HCT116 (cell line): Measurements from ENCODE around the gene EHBP1. TPM values are rescaled to one million over a fixed set of nuclear protein-coding genes. Genes with fewer than 3 reads are reported as not detected.

Source experiments
- ATAC-seq: fragments of 200-7000 bp; cut with Tn5 transposase; 2 replicates; pipeline ENCODE4 v1.9.1; 2020; ENCODE audit warnings: mild to moderate bottlenecking, moderate library complexity
- BruUV-seq: library from RNA; stranded (reverse); fragments of 400-500 nt; replicated peaks from 2 replicates; lab custom pipeline; 2021; lab: Mats Ljungman, UMichigan
- CTCF ChIA-PET: fragments of 300-600 bp; sonication (Branson Sonifier 250); formaldehyde crosslinking; loops from one replicate; lab custom pipeline; 2021; ENCODE audit warnings: antibody characterized with exemption; lab: Charles Lee
- POLR2A ChIA-PET: fragments of 300-600, 350-600 bp; sonication (Branson Sonifier 250); formaldehyde crosslinking; loops from one replicate; lab custom pipeline; 2021; ENCODE audit warnings: antibody characterized with exemption; lab: Charles Lee
- RAD21 ChIA-PET, 2 experiments: fragments of 300-600 bp; sonication (Branson Sonifier 250); formaldehyde crosslinking; loops; one replicate each; lab custom pipeline; 2023; ENCODE audit warnings: low total read pairs in 2 of 2; ENCODE audit not compliant: uncharacterized antibody in 2 of 2, unreplicated experiment in 2 of 2, low non-redundant PET in 1 of 2; lab: Charles Lee
- DNase-seq: peaks from one replicate; pipeline ENCODE4 v3.0.0-alpha.2; 2010; ENCODE audit warnings: low read depth, low spot score
- H2AFZ ChIP-seq: fragments of 200-600 bp; shearing (Covaris generic), sonication (generic); 2 replicates; pipeline ENCODE4 v1.6.1; 2017; ENCODE audit warnings: low read depth, mixed run types, mixed read lengths, antibody characterized with exemption, low read length; ENCODE audit not compliant: poor library complexity, severe bottlenecking
- H3K27ac ChIP-seq: 2 replicates; pipeline ENCODE4 v1.5.1; 2012; ENCODE audit warnings: low read depth, low read length
- H3K27me3 ChIP-seq: fragments of 200-600 bp; sonication (generic); 2 replicates; pipeline ENCODE4 v1.6.1; 2016; ENCODE audit warnings: mixed run types, low read length, mixed read lengths; ENCODE audit not compliant: insufficient read depth
- H3K36me3 ChIP-seq, 2 experiments: fragments of 200-500 bp in 1 of 2; fragments of 200-600 bp in 1 of 2; sonication (Bioruptor generic) in 1 of 2; sonication (generic) in 1 of 2; 2 replicates each; pipeline versions ENCODE4 v1.5.1 to v1.6.1; 2014 to 2016; ENCODE audit warnings: low read length in 2 of 2, inconsistent platforms in 1 of 2, mixed read lengths in 1 of 2, mixed run types in 1 of 2; ENCODE audit not compliant: insufficient read depth in 2 of 2, control insufficient read depth in 1 of 2
- H3K4me1 ChIP-seq, 2 experiments: fragments of 200-600 bp in 1 of 2; sonication (generic) in 1 of 2; 2 replicates each; pipeline versions ENCODE4 v1.5.1 to v1.6.1; 2012 to 2017; ENCODE audit warnings: low read length in 2 of 2, inconsistent platforms in 1 of 2, mild to moderate bottlenecking in 1 of 2, mixed read lengths in 1 of 2, mixed run types in 1 of 2, moderate library complexity in 1 of 2; ENCODE audit not compliant: insufficient read depth in 2 of 2, control insufficient read depth in 1 of 2
- H3K4me2 ChIP-seq: fragments of 200-600 bp; sonication (generic); 2 replicates; pipeline ENCODE4 v1.6.1; 2017; ENCODE audit warnings: mixed run types, low read length, mixed read lengths
- H3K4me3 ChIP-seq, 2 experiments: fragments of 200-600 bp in 1 of 2; sonication (generic) in 1 of 2; replicated peaks in 1 of 2; 2 replicates each; pipeline ENCODE4 v1.5.1; 2011 to 2016; ENCODE audit warnings: low read length in 2 of 2, control low read depth in 1 of 2, low read depth in 1 of 2, mild to moderate bottlenecking in 1 of 2, mixed read lengths in 1 of 2, mixed run types in 1 of 2
- H3K79me2 ChIP-seq: fragments of 200-600 bp; sonication (generic); 2 replicates; pipeline ENCODE4 v1.6.1; 2017; ENCODE audit warnings: mild to moderate bottlenecking, mixed run types, low read length, moderate library complexity, mixed read lengths; ENCODE audit not compliant: insufficient read depth
- H3K9ac ChIP-seq: fragments of 200-600 bp; sonication (generic); 2 replicates; pipeline ENCODE4 v1.6.1; 2016; ENCODE audit warnings: low read length, mixed read lengths
- H3K9me2 ChIP-seq: fragments of 200-600 bp; sonication (generic), shearing (Covaris generic); 2 replicates; pipeline ENCODE4 v1.6.1; 2017; ENCODE audit warnings: mixed run types, mild to moderate bottlenecking, moderate library complexity; ENCODE audit not compliant: insufficient read depth
- H3K9me3 ChIP-seq, 2 experiments: fragments of 200-500 bp in 1 of 2; fragments of 200-600 bp in 1 of 2; sonication (Bioruptor generic) in 1 of 2; sonication (generic) in 1 of 2; 2 replicates each; pipeline ENCODE4 v1.6.1; 2014 to 2017; ENCODE audit warnings: low read length in 2 of 2, mixed read lengths in 2 of 2, inconsistent platforms in 1 of 2, low read depth in 1 of 2, mild to moderate bottlenecking in 1 of 2, mixed run types in 1 of 2, moderate library complexity in 1 of 2; ENCODE audit not compliant: control insufficient read depth in 1 of 2, insufficient read depth in 1 of 2
- H4K20me1 ChIP-seq: fragments of 200-600 bp; sonication (generic), shearing (Covaris generic); 2 replicates; pipeline ENCODE4 v1.6.1; 2017; ENCODE audit warnings: mixed run types, mild to moderate bottlenecking, moderate library complexity; ENCODE audit not compliant: insufficient read depth
- CBX3 ChIP-seq: IDR thresholded peaks from 2 replicates; pipeline ENCODE4 v1.6.1; 2012; ENCODE audit warnings: low read depth
- CEBPB ChIP-seq: IDR thresholded peaks from 2 replicates; pipeline ENCODE4 v1.6.1; 2012; ENCODE audit warnings: low read depth
- EGR1 ChIP-seq: IDR thresholded peaks from 2 replicates; pipeline ENCODE4 v1.6.1; 2012; ENCODE audit warnings: low read depth
- EZH2phosphoT487 ChIP-seq: fragments of 200-600 bp; IDR thresholded peaks from 2 replicates; pipeline ENCODE4 v1.6.1; 2018; ENCODE audit warnings: antibody characterized with exemption, borderline replicate concordance
- FOSL1 ChIP-seq: IDR thresholded peaks from 2 replicates; pipeline ENCODE4 v1.6.1; 2012; ENCODE audit warnings: low read depth
- POLR2A ChIP-seq: IDR thresholded peaks from 2 replicates; pipeline ENCODE4 v1.7.0; 2011; ENCODE audit warnings: borderline replicate concordance; ENCODE audit not compliant: insufficient read depth, insufficient read length; ENCODE audit errors: extremely low read depth
- RAD21 ChIP-seq: IDR thresholded peaks from 2 replicates; pipeline ENCODE4 v1.6.1; 2012; ENCODE audit warnings: low read depth, mild to moderate bottlenecking
- YY1 ChIP-seq: IDR thresholded peaks from 2 replicates; pipeline ENCODE4 v1.6.1; 2011; ENCODE audit warnings: low read length, low read depth, moderate library complexity, mild to moderate bottlenecking; ENCODE audit not compliant: insufficient replicate concordance; ENCODE audit errors: extremely low read depth
- ZNF274 ChIP-seq: fragments of 200-500 bp; sonication (Bioruptor generic); IDR thresholded peaks from 2 replicates; pipeline ENCODE4 v1.6.1; 2014; ENCODE audit warnings: mild to moderate bottlenecking, low read depth, low read length, inconsistent platforms
- intact Hi-C: fragments of 100-400 bp; cut with micrococcal nuclease; formaldehyde crosslinking; loops from 2 replicates; pipeline ENCODE4 v1.10.0; 2022
- total RNA-seq: library from RNA; stranded (reverse); gene quantifications from one replicate; pipeline ENCODE4 v1.2.1, GENCODE V29; 2021; ENCODE audit not compliant: unreplicated experiment
- TF ChIP-seq, protein P1 (sequence below): IDR thresholded peaks from 2 replicates; pipeline ENCODE4 v1.6.1; 2012
- TF ChIP-seq, protein P2 (sequence below): IDR thresholded peaks from 2 replicates; pipeline ENCODE4 v1.6.1; 2012
- TF ChIP-seq, protein P3 (sequence below): IDR thresholded peaks from 2 replicates; pipeline ENCODE4 v1.6.1; 2011; ENCODE audit warnings: mild to moderate bottlenecking, low read length, moderate library complexity; ENCODE audit not compliant: insufficient replicate concordance; ENCODE audit errors: extremely low read depth
- TF ChIP-seq, protein P4 (sequence below), 3 experiments: fragments of 200-600 bp in 1 of 3; sonication (generic) in 1 of 3; IDR thresholded peaks in 2 of 3; conservative IDR thresholded peaks in 1 of 3; 2 replicates each; pipeline ENCODE4 v1.5.1; 2012 to 2017; ENCODE audit warnings: low read depth in 2 of 3, low read length in 2 of 3, antibody characterized with exemption in 1 of 3, borderline replicate concordance in 1 of 3, control low read depth in 1 of 3, mild to moderate bottlenecking in 1 of 3, mixed read lengths in 1 of 3, mixed run types in 1 of 3, moderate library complexity in 1 of 3; ENCODE audit not compliant: insufficient read depth in 1 of 3

The EHBP1 gene
- total RNA-seq, 1 experiment from 2014 or later: 89.9 TPM

DNA sequence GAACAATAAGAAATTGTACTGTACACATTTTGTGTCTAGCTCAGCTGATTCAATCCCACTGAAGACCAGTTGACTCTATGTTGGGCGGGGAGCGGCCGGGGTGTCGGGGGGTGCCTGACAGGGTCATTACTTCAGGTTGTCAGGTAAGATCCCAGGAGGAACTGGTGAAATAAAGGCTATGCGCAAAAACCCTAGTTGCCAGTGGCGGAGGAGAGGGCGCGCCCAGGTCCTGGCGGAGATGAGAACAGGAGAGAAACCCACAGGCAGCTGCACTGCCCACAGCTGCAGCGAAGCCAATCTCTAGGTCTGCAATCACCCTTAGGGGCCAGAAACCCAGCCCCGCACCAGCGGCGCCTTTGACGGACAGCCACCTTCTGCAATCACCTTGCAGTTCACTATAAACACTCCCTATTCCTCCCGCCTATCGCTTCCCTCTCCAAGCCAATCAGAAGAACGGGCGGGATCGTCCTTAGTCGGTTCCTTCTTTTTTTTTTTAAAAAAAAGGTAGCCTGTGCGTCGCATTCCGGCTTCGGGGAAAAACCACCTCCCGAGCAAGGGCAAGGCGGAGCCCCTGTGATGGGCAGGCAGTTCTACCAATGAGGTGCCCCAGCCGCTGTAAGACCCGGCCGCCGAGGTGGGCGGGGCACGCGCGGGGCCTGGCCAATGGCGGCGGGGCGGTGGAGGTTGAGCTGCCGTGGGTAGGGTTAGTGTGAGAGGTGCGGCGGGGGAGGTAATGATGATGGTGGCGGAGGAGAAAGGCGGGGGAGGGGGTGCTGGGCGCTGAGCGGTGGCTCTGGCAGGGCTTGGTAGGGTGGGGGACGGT lies at the start of gene EHBP1 (continued):
- TF ChIP-seq, protein P1, sequence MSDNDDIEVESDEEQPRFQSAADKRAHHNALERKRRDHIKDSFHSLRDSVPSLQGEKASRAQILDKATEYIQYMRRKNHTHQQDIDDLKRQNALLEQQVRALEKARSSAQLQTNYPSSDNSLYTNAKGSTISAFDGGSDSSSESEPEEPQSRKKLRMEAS: peak; percentile 15; the same call in 1 of the 2 replicates
- no peak for TF ChIP-seq CEBPB
- TF ChIP-seq, protein P2, sequence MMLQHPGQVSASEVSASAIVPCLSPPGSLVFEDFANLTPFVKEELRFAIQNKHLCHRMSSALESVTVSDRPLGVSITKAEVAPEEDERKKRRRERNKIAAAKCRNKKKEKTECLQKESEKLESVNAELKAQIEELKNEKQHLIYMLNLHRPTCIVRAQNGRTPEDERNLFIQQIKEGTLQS: no peak
- TF ChIP-seq RAD21: no peak
- TF ChIP-seq FOSL1: no peak
- no peak for TF ChIP-seq CBX3
- peak; percentile 64 for TF ChIP-seq POLR2A

DNA sequence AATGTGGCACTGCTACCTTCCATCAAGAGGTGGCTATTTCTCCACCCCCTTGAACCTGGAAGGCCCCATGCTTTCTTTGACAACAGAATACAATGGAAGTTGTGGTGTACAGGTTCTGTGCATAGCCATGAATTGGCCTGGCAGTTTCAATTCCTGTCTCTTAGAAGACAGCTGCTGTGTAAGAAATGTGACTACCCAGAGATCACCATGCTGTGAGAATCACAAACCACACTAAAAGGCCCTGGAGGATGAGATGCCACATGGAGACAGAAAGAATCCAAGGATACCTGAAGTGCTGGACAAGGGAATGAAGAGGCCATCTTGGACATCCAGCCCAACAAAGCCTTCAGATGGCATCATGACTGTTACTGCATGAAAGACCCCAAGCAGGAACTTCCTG lies 47.7 kb upstream of the EHBP1 start:
- ChIA-PET RAD21 (interaction anchor here in 1 of 2 experiments (0.6 kb wide), 1 partner anchor 120 kb away, joined by 3 read pairs; no protein-coding TSS in a partner anchor), CTCF (no interaction called here), POLR2A (no interaction called here)
- H3K9ac ChIP-seq: no peak overlapping the region
- H3K36me3 ChIP-seq: no peaks in the 10 kb centered on the region
- DNase-seq: no peak
- H3K9me2 ChIP-seq: no peaks in the 10 kb centered on the region
- intact Hi-C loops: no loop called here
- no peak overlapping the region for H3K4me2 ChIP-seq
- peaks cover 0 to 4% of the 10 kb centered on the region in 2 experiments; a peak in 2 of 4 replicates for H3K4me1 ChIP-seq
- no peaks in the 10 kb centered on the region for H3K27me3 ChIP-seq
- no peak overlapping the region for H3K4me3 ChIP-seq
- H4K20me1 ChIP-seq: no peaks in the 10 kb centered on the region
- H3K9me3 ChIP-seq: no peaks in the 10 kb centered on the region
- no peak overlapping the region for H2AFZ ChIP-seq
- no peaks in the 10 kb centered on the region for H3K79me2 ChIP-seq
- no TSS peak for BruUV-seq
- TF ChIP-seq ZNF274 (no peak), EZH2phosphoT487 (no peak), CEBPB (no peak), YY1 (no peak), EGR1 (no peak), FOSL1 (no peak), POLR2A (no peak), CBX3 (no peak)
- TF ChIP-seq, protein P3, sequence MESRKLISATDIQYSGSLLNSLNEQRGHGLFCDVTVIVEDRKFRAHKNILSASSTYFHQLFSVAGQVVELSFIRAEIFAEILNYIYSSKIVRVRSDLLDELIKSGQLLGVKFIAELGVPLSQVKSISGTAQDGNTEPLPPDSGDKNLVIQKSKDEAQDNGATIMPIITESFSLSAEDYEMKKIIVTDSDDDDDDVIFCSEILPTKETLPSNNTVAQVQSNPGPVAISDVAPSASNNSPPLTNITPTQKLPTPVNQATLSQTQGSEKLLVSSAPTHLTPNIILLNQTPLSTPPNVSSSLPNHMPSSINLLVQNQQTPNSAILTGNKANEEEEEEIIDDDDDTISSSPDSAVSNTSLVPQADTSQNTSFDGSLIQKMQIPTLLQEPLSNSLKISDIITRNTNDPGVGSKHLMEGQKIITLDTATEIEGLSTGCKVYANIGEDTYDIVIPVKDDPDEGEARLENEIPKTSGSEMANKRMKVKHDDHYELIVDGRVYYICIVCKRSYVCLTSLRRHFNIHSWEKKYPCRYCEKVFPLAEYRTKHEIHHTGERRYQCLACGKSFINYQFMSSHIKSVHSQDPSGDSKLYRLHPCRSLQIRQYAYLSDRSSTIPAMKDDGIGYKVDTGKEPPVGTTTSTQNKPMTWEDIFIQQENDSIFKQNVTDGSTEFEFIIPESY: no peak
- TF ChIP-seq, protein P4, sequence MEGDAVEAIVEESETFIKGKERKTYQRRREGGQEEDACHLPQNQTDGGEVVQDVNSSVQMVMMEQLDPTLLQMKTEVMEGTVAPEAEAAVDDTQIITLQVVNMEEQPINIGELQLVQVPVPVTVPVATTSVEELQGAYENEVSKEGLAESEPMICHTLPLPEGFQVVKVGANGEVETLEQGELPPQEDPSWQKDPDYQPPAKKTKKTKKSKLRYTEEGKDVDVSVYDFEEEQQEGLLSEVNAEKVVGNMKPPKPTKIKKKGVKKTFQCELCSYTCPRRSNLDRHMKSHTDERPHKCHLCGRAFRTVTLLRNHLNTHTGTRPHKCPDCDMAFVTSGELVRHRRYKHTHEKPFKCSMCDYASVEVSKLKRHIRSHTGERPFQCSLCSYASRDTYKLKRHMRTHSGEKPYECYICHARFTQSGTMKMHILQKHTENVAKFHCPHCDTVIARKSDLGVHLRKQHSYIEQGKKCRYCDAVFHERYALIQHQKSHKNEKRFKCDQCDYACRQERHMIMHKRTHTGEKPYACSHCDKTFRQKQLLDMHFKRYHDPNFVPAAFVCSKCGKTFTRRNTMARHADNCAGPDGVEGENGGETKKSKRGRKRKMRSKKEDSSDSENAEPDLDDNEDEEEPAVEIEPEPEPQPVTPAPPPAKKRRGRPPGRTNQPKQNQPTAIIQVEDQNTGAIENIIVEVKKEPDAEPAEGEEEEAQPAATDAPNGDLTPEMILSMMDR (IDR thresholded peaks at IDR 0.05 in 2 of 3, conservative IDR thresholded peaks at IDR 0.05 in 1 of 3; ENCODE audit: borderline replicate concordance in 1 of 3, insufficient read depth in 1 of 3, low read depth in 2 of 3, low read length in 2 of 3): no peak
- no peak overlapping the region for H3K27ac ChIP-seq
- ATAC-seq: no peak
